ENCODE results near the gene EME1. TPM values are rescaled to one million over a fixed set of nuclear protein-coding genes. Genes with fewer than 3 reads are reported as not detected.

EME1 gene
- total and polyA plus RNA-seq, 10 of the 15 experiments (the other 5 are each of a cell fraction or from before 2014, with no cell fraction given): 13.8 to 40.5 (median 22.0) TPM

DNA sequence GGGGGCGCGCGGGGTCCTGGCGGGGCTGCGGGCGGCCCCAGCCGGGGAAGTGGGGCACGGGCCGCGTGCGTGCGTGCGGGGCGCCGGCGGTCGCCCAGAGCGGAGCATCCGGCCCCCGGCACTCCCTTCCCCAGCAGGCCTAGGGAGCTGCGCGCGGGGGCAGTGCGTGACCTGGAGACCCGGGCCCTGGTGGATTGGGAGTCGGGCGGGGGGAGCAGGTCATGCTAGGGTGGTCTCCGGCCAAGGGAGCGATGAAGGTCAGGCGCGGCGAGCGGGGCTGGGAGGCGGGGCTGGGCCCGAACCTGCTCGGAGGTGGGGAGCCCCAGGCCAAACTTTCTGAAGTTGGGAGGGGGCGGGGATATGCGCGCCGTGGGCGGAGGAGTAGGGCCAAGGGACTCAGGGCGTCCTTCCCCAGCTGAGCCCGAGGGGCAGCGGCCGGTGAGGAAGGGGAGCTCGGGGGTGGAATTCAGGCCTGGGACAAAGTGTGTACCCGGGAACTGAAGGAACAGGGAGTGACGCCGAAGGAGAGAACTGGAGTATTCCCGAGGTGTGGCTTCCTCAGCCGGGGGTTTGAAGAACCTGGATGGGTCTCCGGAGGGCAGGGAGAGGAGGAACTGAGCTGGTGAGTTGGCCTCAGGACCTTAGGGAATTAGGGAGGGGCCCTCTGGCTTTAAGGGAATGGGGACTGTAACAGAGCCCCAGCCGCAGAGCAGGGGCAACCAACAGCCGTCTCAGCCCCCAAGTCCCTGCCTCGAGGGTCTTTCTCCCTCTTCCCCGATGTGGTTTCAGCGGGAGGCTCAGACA lies 26.5 kb upstream of the EME1 start (continued):
- TF ChIP-seq, protein P1, sequence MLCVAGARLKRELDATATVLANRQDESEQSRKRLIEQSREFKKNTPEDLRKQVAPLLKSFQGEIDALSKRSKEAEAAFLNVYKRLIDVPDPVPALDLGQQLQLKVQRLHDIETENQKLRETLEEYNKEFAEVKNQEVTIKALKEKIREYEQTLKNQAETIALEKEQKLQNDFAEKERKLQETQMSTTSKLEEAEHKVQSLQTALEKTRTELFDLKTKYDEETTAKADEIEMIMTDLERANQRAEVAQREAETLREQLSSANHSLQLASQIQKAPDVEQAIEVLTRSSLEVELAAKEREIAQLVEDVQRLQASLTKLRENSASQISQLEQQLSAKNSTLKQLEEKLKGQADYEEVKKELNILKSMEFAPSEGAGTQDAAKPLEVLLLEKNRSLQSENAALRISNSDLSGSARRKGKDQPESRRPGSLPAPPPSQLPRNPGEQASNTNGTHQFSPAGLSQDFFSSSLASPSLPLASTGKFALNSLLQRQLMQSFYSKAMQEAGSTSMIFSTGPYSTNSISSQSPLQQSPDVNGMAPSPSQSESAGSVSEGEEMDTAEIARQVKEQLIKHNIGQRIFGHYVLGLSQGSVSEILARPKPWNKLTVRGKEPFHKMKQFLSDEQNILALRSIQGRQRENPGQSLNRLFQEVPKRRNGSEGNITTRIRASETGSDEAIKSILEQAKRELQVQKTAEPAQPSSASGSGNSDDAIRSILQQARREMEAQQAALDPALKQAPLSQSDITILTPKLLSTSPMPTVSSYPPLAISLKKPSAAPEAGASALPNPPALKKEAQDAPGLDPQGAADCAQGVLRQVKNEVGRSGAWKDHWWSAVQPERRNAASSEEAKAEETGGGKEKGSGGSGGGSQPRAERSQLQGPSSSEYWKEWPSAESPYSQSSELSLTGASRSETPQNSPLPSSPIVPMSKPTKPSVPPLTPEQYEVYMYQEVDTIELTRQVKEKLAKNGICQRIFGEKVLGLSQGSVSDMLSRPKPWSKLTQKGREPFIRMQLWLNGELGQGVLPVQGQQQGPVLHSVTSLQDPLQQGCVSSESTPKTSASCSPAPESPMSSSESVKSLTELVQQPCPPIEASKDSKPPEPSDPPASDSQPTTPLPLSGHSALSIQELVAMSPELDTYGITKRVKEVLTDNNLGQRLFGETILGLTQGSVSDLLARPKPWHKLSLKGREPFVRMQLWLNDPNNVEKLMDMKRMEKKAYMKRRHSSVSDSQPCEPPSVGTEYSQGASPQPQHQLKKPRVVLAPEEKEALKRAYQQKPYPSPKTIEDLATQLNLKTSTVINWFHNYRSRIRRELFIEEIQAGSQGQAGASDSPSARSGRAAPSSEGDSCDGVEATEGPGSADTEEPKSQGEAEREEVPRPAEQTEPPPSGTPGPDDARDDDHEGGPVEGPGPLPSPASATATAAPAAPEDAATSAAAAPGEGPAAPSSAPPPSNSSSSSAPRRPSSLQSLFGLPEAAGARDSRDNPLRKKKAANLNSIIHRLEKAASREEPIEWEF (IDR thresholded peaks at IDR 0.05; ENCODE audit: insufficient replicate concordance, low read depth, low read length): no peak
- TF ChIP-seq MTA3 (IDR thresholded peaks at IDR 0.05; ENCODE audit: borderline replicate concordance, low read length) (no peak), CHD4 (IDR thresholded peaks at IDR 0.05) (no peak), CBX5 (IDR thresholded peaks at IDR 0.05; ENCODE audit: low read depth) (no peak), KAT2A (conservative IDR thresholded peaks at IDR 0.05; ENCODE audit: control insufficient read depth, low read depth, low read length) (no peak), WRNIP1 (IDR thresholded peaks at IDR 0.05; ENCODE audit: borderline replicate concordance, low read depth, low read length) (no peak), POLR2AphosphoS2 (IDR thresholded peaks at IDR 0.05; ENCODE audit: low read depth, low read length) (no peak), ELK1 (IDR thresholded peaks at IDR 0.05; ENCODE audit: low read depth, low read length) (no peak), SMC3 (IDR thresholded peaks at IDR 0.05; ENCODE audit: borderline replicate concordance, low read length) (no peak), SREBF2 (IDR thresholded peaks at IDR 0.05; ENCODE audit: low read length) (no peak), RELB (IDR thresholded peaks at IDR 0.05; ENCODE audit: low read depth) (no peak), PAX5 (IDR thresholded peaks at IDR 0.05; ENCODE audit: borderline replicate concordance, low read depth, low read length) (no peak), HDAC2 (IDR thresholded peaks at IDR 0.05) (no peak), POLR2A (IDR thresholded peaks at IDR 0.05; ENCODE audit: low read depth, low read length) (peak; percentile 4; the same call in 1 of the 2 replicates), SMARCA5 (IDR thresholded peaks at IDR 0.05) (0 out of 2 replicates have a peak, but pooled peaks have one; percentile 59), IRF4 (IDR thresholded peaks at IDR 0.05; ENCODE audit: low read depth, low read length) (no peak), TCF7 (IDR thresholded peaks at IDR 0.05; ENCODE audit: borderline replicate concordance) (no peak), LARP7 (IDR thresholded peaks at IDR 0.05) (0 out of 2 replicates have a peak, but pooled peaks have one; percentile 14), IKZF1 (conservative IDR thresholded peaks at IDR 0.05) (peak; percentile 57; the same call in 1 of the 2 replicates)
- TF ChIP-seq, protein P2, sequence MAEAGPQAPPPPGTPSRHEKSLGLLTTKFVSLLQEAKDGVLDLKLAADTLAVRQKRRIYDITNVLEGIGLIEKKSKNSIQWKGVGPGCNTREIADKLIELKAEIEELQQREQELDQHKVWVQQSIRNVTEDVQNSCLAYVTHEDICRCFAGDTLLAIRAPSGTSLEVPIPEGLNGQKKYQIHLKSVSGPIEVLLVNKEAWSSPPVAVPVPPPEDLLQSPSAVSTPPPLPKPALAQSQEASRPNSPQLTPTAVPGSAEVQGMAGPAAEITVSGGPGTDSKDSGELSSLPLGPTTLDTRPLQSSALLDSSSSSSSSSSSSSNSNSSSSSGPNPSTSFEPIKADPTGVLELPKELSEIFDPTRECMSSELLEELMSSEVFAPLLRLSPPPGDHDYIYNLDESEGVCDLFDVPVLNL (IDR thresholded peaks at IDR 0.05; ENCODE audit: low read depth, low read length): no peak

All from GM12878 (cell line).